Fibroblast of lung (primary cell): ENCODE results near the gene NELFB. TPM values are rescaled to one million over a fixed set of nuclear protein-coding genes. Genes with fewer than 3 reads are reported as not detected.

Experiments used
- DNase-seq, 2 donors: peaks; one replicate each; pipeline versions ENCODE4 v3.0.0 to v3.0.0-alpha.2; 2010; ENCODE audit warnings: low read depth in 2 of 2
- H2AFZ ChIP-seq: 2 replicates; pipeline ENCODE4 v1.5.1; 2012; ENCODE audit warnings: low read length, control low read depth, inconsistent platforms
- H3K27ac ChIP-seq: 2 replicates; pipeline ENCODE4 v1.5.1; 2011; ENCODE audit warnings: low read length, control low read depth; ENCODE audit not compliant: insufficient read depth
- H3K27me3 ChIP-seq: 2 replicates; pipeline ENCODE4 v1.5.1; 2011; ENCODE audit warnings: mild to moderate bottlenecking, low read length; ENCODE audit not compliant: control insufficient read depth, insufficient read depth
- H3K36me3 ChIP-seq: 2 replicates; pipeline ENCODE4 v1.5.1; 2011; ENCODE audit warnings: low read length; ENCODE audit not compliant: control insufficient read depth, insufficient read depth
- H3K4me1 ChIP-seq: 2 replicates; pipeline ENCODE4 v1.5.1; 2011; ENCODE audit warnings: low read length; ENCODE audit not compliant: control insufficient read depth, insufficient read depth; ENCODE audit errors: extremely low read depth
- H3K4me2 ChIP-seq: 2 replicates; pipeline ENCODE4 v1.5.1; 2011; ENCODE audit warnings: low read length, control low read depth; ENCODE audit not compliant: insufficient read depth; ENCODE audit errors: extremely low read depth
- H3K4me3 ChIP-seq, 4 experiments: fragments of 200-600 bp in 1 of 4; sonication (generic) in 1 of 4; replicated peaks in 1 of 4; 2 replicates each; pipeline ENCODE4 v1.5.1; 2011 to 2016; ENCODE audit warnings: low read length in 4 of 4, low read depth in 3 of 4, mild to moderate bottlenecking in 3 of 4, control low read depth in 2 of 4, inconsistent platforms in 1 of 4, mixed read lengths in 1 of 4; ENCODE audit not compliant: insufficient read depth in 1 of 4; ENCODE audit errors: control extremely low read depth in 1 of 4
- H3K79me2 ChIP-seq: 2 replicates; pipeline ENCODE4 v1.5.1; 2012; ENCODE audit warnings: mild to moderate bottlenecking, low read length, inconsistent platforms; ENCODE audit not compliant: control insufficient read depth, insufficient read depth
- H3K9ac ChIP-seq: 2 replicates; pipeline ENCODE4 v1.5.1; 2011; ENCODE audit warnings: mild to moderate bottlenecking, low read length, control low read depth; ENCODE audit not compliant: insufficient read depth
- H3K9me3 ChIP-seq: 2 replicates; pipeline ENCODE4 v1.5.1; 2012; ENCODE audit warnings: low read depth, low read length; ENCODE audit not compliant: control insufficient read depth, insufficient read depth
- H4K20me1 ChIP-seq: 2 replicates; pipeline ENCODE4 v1.5.1; 2011; ENCODE audit warnings: low read length; ENCODE audit not compliant: control insufficient read depth, insufficient read depth; ENCODE audit errors: extremely low read depth
- EZH2 ChIP-seq: IDR thresholded peaks from 2 replicates; pipeline ENCODE4 v1.5.1; 2012; ENCODE audit warnings: low read length, control low read depth, mild to moderate bottlenecking; ENCODE audit errors: missing control alignments
- polyA plus RNA-seq, 2 donors: library from polyadenylated mRNA; depleted of rRNA in 1 of 2; stranded (reverse) in 1 of 2; unstranded in 1 of 2; fragments of >200 nt; gene quantifications; 2 replicates each; pipeline ENCODE4 v1.2.1, GENCODE V29; 2011 to 2012; ENCODE audit warnings: missing spikeins in 1 of 2
- total RNA-seq: library from RNA; depleted of rRNA; stranded (reverse); fragments of >200 nt; gene quantifications from 2 replicates; pipeline ENCODE4 v1.2.1, GENCODE V29; 2014
- TF ChIP-seq, protein P1 (sequence below), 2 donors: IDR thresholded peaks in 1 of 2; conservative IDR thresholded peaks in 1 of 2; 1 replicate in 1 of 2; 2 replicates in 1 of 2; pipeline ENCODE4 v1.5.1; 2011 to 2012; ENCODE audit warnings: low read length in 2 of 2, control low read depth in 1 of 2, inconsistent platforms in 1 of 2, low read depth in 1 of 2, mild to moderate bottlenecking in 1 of 2

NELFB gene
- total and polyA plus RNA-seq, 2 donors (not counting 1 experiment from before 2014, with no cell fraction given), result 23.5 to 50.0 TPM

DNA sequence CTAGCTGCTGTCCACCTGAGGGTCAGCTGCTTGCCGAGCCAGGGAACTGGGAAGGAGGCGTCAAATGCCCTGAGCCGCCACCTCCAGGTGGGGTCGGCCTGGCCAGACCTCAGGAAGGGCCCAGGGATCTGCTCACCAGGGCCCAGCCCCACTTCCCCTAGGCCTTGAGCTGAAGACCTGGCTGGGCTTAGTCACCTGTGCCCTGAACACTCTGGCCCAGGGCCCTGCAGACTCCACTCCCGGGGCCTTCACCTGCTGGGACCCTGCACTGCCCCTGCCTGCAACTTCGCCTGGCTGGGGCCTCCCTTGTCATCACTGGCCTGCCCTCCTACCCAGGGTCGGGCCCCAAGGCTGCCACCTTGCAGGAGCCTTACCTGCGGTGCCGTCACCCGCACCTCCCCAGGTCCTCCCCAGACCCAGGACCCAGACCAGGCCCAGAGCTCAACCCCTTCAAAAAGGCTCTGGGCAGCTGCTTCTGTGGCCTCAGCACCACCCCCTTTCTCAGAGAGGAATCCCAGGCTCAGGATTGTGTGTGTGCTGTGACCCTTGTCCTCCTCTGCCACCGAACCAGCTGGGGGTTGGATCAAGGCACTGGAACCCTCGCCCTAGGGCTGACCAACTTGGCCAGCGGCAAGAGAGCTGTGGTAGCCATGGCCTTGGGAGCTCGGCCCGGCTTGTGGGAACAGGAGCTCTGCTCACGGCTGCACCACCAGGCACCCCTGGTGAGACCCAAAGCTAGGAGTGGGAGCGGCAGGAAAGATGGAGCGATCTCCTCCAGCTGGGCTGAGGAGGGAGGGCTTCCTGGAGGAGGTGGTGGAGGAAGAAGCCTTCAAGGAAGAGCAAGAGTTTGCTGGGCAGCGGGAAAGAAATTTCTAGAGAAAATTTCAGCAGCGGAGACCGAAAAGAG, 1.2 kb upstream of the NELFB start:
- Histone ChIP-seq H3K79me2 (peaks cover 19% of the 10 kb centered on the region), H3K9me3 (no peaks in the 10 kb centered on the region), H3K36me3 (peaks cover 7% of the 10 kb centered on the region), H3K4me1 (peaks cover 10% of the 10 kb centered on the region), H2AFZ (peak overlapping the region; percentile 85), H4K20me1 (no peaks in the 10 kb centered on the region), H3K27me3 (no peaks in the 10 kb centered on the region), H3K4me3 (peak overlapping the region; percentile 47 to 93 (median 80)), H3K4me2 (peak overlapping the region; percentile 87), H3K9ac (peak overlapping the region; percentile 65), H3K27ac (peak overlapping the region; percentile 39)
- no peak for TF ChIP-seq EZH2
- no peak for DNase-seq

DNA sequence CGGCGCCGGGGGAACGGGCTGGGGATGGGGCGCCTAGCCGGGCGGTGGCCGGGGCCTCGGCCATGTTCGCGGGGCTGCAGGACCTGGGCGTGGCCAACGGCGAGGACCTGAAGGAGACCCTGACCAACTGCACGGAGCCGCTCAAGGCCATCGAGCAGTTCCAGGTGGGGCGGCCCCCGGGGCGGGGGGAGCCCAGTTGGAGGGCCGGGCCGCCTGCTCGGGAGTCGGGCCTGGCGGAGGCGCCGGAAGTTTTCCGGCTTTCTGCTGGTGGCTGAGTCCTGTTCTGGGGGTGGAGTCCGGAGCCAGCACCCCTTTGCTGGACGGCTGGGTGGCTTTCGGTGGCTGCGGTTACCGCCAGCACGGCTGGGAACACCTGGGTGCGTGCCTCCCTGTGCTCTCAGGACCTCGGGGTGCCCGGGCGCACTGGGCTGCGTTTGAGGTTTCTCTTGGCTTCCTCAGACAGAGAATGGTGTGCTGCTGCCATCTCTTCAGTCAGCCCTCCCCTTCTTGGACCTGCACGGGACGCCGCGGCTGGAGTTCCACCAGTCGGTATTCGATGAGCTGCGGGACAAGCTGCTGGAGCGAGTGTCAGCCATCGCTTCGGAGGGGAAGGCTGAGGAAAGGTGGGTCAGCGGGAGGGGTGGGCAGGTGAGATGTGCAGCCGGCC, 454 bp downstream of the NELFB start:
- peak; percentile 28 to 33 for DNase-seq
- Histone ChIP-seq H3K4me3 (peak overlapping the region; percentile 68 to 96 (median 82)), H2AFZ (peak overlapping the region; percentile 62), H3K9ac (peak overlapping the region; percentile 48), H3K27me3 (no peaks in the 10 kb centered on the region), H3K79me2 (peaks cover 21% of the 10 kb centered on the region), H3K4me2 (peak overlapping the region; percentile 97), H4K20me1 (no peaks in the 10 kb centered on the region), H3K4me1 (peaks cover 10% of the 10 kb centered on the region), H3K36me3 (peaks cover 10% of the 10 kb centered on the region), H3K9me3 (no peaks in the 10 kb centered on the region), H3K27ac (peak overlapping the region; percentile 13)
- no peak for TF ChIP-seq EZH2
- TF ChIP-seq, protein P1, sequence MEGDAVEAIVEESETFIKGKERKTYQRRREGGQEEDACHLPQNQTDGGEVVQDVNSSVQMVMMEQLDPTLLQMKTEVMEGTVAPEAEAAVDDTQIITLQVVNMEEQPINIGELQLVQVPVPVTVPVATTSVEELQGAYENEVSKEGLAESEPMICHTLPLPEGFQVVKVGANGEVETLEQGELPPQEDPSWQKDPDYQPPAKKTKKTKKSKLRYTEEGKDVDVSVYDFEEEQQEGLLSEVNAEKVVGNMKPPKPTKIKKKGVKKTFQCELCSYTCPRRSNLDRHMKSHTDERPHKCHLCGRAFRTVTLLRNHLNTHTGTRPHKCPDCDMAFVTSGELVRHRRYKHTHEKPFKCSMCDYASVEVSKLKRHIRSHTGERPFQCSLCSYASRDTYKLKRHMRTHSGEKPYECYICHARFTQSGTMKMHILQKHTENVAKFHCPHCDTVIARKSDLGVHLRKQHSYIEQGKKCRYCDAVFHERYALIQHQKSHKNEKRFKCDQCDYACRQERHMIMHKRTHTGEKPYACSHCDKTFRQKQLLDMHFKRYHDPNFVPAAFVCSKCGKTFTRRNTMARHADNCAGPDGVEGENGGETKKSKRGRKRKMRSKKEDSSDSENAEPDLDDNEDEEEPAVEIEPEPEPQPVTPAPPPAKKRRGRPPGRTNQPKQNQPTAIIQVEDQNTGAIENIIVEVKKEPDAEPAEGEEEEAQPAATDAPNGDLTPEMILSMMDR (conservative IDR thresholded peaks at IDR 0.05 in 1 of 2, IDR thresholded peaks at IDR 0.05 in 1 of 2; ENCODE audit: low read depth in 1 of 2, low read length in 2 of 2), result no peak

DNA sequence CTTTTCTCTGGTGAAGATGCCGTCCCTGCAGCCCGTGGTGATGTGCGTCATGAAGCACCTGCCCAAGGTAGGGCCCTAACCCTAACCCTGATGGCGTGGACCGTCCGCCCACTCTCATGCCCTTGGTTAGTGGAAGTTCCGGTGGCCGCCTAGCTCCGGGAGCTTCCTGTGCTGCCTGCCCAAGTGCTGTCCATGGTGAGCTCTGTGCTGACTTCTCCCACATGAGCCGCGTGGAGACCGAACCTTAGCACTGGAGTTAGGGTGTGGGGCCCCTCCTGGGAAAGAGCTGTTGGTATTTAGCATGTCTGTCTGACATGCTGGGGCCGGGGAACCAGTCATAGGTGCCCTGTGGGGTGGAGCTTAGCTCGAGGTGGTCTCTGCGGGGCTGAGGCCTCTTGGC, 1.2 kb downstream of the NELFB start:
- H3K27me3 ChIP-seq, result no peaks in the 10 kb centered on the region
- H3K9ac ChIP-seq, result peak overlapping the region; percentile 48
- no peak for DNase-seq

More for the DNA sequence above, 1.2 kb downstream of the NELFB start:
- H3K79me2 ChIP-seq, result peaks cover 21% of the 10 kb centered on the region
- no peak overlapping the region for H2AFZ ChIP-seq
- peak overlapping the region; percentile 68 to 96 (median 82) for H3K4me3 ChIP-seq
- H3K36me3 ChIP-seq, result peaks cover 10% of the 10 kb centered on the region
- H3K4me2 ChIP-seq, result peak overlapping the region; percentile 97
- no peak for TF ChIP-seq EZH2
- TF ChIP-seq, protein P1 (conservative IDR thresholded peaks at IDR 0.05 in 1 of 2, IDR thresholded peaks at IDR 0.05 in 1 of 2; ENCODE audit: low read depth in 1 of 2, low read length in 2 of 2), result no peak
- peaks cover 10% of the 10 kb centered on the region for H3K4me1 ChIP-seq
- H3K9me3 ChIP-seq, result no peaks in the 10 kb centered on the region
- H4K20me1 ChIP-seq, result no peaks in the 10 kb centered on the region
- peak overlapping the region; percentile 5 for H3K27ac ChIP-seq
